GM21390 (cell line): ENCODE results near the gene YJEFN3.

Experiments used
- ATAC-seq: cut with Tn5 transposase; IDR thresholded peaks from one replicate; pipeline ENCODE4 v1.9.1; 2021; ENCODE audit not compliant: unreplicated experiment

YJEFN3 gene

GRCh38 chr19:19579533-19580361 lies 51.0 kb downstream of the YJEFN3 start:
- no peak for ATAC-seq

- ATAC-seq: no peak
Observed at GRCh38 chr19:19580418-19580817, 51.7 kb downstream of the YJEFN3 start.

- ATAC-seq: no peak
Observed at GRCh38 chr19:19581391-19581790, 52.7 kb downstream of the YJEFN3 start.

GRCh38 chr19:19582471-19582870 lies 53.8 kb downstream of the YJEFN3 start:
- ATAC-seq: no peak

- no peak for ATAC-seq
Observed at GRCh38 chr19:19584356-19584755, 55.6 kb downstream of the YJEFN3 start.
